ENCODE measurements around the gene VPS54. TPM values are rescaled to one million over a fixed set of nuclear protein-coding genes. Genes with fewer than 3 reads are reported as not detected.

The VPS54 gene
- total and polyA plus RNA-seq, 9 of the 15 experiments (the other 6 are each of a cell fraction or from before 2014, with no cell fraction given) = 4.9 to 23.2 (median 13.2) TPM

GRCh38 chr2:63863707-63864106, 155.5 kb downstream of the VPS54 start:
- no peak overlapping the region for H3K9ac ChIP-seq (ENCODE audit: insufficient read depth in 1 of 2, low read depth in 2 of 2, low read length in 2 of 2)
- no peaks in the 10 kb centered on the region for H3K79me2 ChIP-seq (ENCODE audit: control insufficient read depth, insufficient read depth, low read length)
- H3K27ac ChIP-seq (ENCODE audit: extremely low read depth, low read depth, low read length) = no peak overlapping the region
- DNase-seq (ENCODE audit: extremely low read depth in 1 of 4, low spot score in 3 of 4) = no peak
- H3K4me1 ChIP-seq (replicated peaks in 1 of 2; ENCODE audit: control insufficient read depth in 2 of 2, insufficient read depth in 2 of 2, low read length in 2 of 2) = no peaks in the 10 kb centered on the region
- no peak for ATAC-seq
- 100% methylated on average over 1 of the region's 1 CpG for WGBS (ENCODE audit: insufficient coverage, low coverage, missing lambda C conversion rate)
- no peaks in the 10 kb centered on the region for H4K20me1 ChIP-seq (replicated peaks; ENCODE audit: control insufficient read depth, insufficient read depth, low read length)
- H3K4me3 ChIP-seq = no peak overlapping the region
- ChIA-PET POLR2A (interaction anchor here (0.9 to 1.4 kb wide), 2 partner anchors 10 to 23 kb away, joined by 4 to 6 read pairs; no protein-coding TSS in a partner anchor), CTCF (ENCODE audit: low intra/inter-chr PET ratio) (no interaction called here)
- peaks cover 64% of the 10 kb centered on the region for H3K36me3 ChIP-seq (ENCODE audit: control insufficient read depth, insufficient read depth, low read length)
- H3K27me3 ChIP-seq (ENCODE audit: control insufficient read depth in 2 of 2, insufficient read depth in 2 of 2, low read length in 2 of 2) = no peaks in the 10 kb centered on the region
- no TSS peak for BruUV-seq (replicated peaks)
- H3K9me3 ChIP-seq (replicated peaks; ENCODE audit: control insufficient read depth, insufficient read depth, low read depth, low read length) = no peaks in the 10 kb centered on the region
- H3K9me1 ChIP-seq (ENCODE audit: control insufficient read depth, insufficient read depth, low read length) = no peaks in the 10 kb centered on the region
- FAIRE-seq = no peak
- intact Hi-C loops (cut with micrococcal nuclease) = no loop called here
- TF ChIP-seq SMAD3 (CRISPR knock-in tag; conservative IDR thresholded peaks at IDR 0.05) (no peak), DPF2 (IDR thresholded peaks at IDR 0.05) (no peak), BRD4 (IDR thresholded peaks at IDR 0.05) (no peak), PURB (CRISPR knock-in tag; IDR thresholded peaks at IDR 0.05; ENCODE audit: low read depth) (no peak), FOXM1 (IDR thresholded peaks at IDR 0.05; ENCODE audit: low read depth) (no peak), FOXM1 (CRISPR knock-in tag; IDR thresholded peaks at IDR 0.05; ENCODE audit: low read depth) (no peak), KAT2B (IDR thresholded peaks at IDR 0.05; ENCODE audit: low read depth, low read length) (no peak), WHSC1 (IDR thresholded peaks at IDR 0.05; ENCODE audit: low read length) (no peak), HDAC8 (tag; IDR thresholded peaks at IDR 0.05) (no peak)
- no peak overlapping the region for H3K4me2 ChIP-seq (ENCODE audit: insufficient read depth, low read length)
- in situ Hi-C loops (cut with MboI) = loop anchor here (5.0 kb wide), 1 partner anchor 166 kb away; no protein-coding TSS in a partner anchor
- no peak overlapping the region for H2AFZ ChIP-seq (ENCODE audit: low read depth, low read length)

Data from K562 (cell line).